Measurements from ENCODE around the gene DCAF4L1. TPM values are rescaled to one million over a fixed set of nuclear protein-coding genes. Genes with fewer than 3 reads are reported as not detected.

The DCAF4L1 gene
- total RNA-seq, 1 donor = under 0.01 TPM

DNA sequence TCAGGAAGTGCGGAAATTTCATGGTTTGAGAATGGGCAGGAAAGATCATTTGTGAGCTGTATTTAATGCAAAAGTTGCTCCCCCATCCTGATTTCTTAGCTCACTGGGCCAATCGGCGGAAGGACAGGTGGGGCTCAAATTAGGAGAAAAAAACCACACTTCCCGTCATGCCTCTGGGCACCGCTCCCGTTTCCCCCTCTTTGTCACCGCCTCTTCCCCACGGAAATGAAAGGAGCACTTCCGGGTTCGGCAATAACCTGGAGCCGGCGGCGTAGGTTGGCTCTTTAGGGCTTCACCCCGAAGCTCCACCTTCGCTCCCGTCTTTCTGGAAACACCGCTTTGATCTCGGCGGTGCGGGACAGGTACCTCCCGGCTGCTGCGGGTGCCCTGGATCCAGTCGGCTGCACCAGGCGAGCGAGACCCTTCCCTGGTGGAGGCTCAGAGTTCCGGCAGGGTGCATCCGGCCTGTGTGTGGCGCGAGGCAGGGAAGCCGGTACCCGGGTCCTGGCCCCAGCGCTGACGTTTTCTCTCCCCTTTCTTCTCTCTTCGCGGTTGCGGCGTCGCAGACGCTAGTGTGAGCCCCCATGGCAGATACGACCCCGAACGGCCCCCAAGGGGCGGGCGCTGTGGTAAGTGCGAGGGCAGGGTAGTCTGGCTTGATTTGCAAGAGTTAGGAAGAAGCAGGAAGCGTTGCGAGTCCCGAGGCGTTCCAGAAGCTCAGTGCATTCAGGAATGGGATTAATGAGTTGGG lies 46.5 kb upstream of the DCAF4L1 start, which contains the start of gene TMEM33:
TSS of gene TMEM33 (plus strand) at position 529 of the 751 bp plus-strand sequence. CDS start at position 585, 56 bp downstream.
- Histone ChIP-seq H4K20me1 (ENCODE audit: insufficient read depth, low read length) (peaks cover 12% of the 10 kb centered on the region), H3K4me2 (ENCODE audit: insufficient read depth, low read length) (peak within 1 kb of the TSS; percentile 97), H3K4me3 (ENCODE audit: insufficient read depth, low read length) (peak within 1 kb of the TSS; percentile 97), H3K9me3 (ENCODE audit: low read depth, low read length) (no peaks in the 10 kb centered on the region), H3K27me3 (ENCODE audit: insufficient read depth, low read length) (peaks cover 6% of the 10 kb centered on the region), H3K27ac (ENCODE audit: low read depth, low read length) (peak within 1 kb of the TSS; percentile 80), H3K36me3 (ENCODE audit: insufficient read depth, low read length) (peaks cover 11% of the 10 kb centered on the region), H2AFZ (ENCODE audit: low read length) (peak within 1 kb of the TSS; percentile 98), H3K79me2 (ENCODE audit: insufficient read depth, low read length) (peaks cover 45% of the 10 kb centered on the region), H3K4me1 (ENCODE audit: insufficient read depth, low read length) (peaks cover 11% of the 10 kb centered on the region)
- peak; percentile 89 for DNase-seq (ENCODE audit: insufficient read length, low spot score, missing footprints)
- no peak for TF ChIP-seq CTCF (IDR thresholded peaks at IDR 0.05; ENCODE audit: extremely low read depth, low read depth, low read length)

DNA sequence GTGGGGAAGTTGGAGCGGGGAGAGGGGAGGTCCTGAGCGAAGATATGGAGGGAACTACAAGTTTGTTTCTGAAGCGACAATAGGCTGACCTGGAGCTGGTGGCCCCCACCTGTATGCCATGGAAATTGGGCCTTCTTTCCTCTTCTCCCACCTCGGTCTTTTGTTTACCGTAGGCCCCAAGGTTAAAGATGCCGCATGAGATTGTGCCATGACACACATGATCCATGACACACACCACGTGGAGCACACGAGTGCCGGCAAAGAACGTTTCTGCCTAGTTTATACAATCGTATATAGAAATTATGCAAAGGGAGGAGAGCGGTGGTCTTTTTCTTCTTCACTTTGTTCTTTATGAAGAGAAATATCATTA lies 45.9 kb upstream of the DCAF4L1 start:
- DNase-seq (ENCODE audit: insufficient read length, low spot score, missing footprints) = peak; percentile 68
- Histone ChIP-seq H3K36me3 (ENCODE audit: insufficient read depth, low read length) (peaks cover 11% of the 10 kb centered on the region), H4K20me1 (ENCODE audit: insufficient read depth, low read length) (peaks cover 12% of the 10 kb centered on the region), H3K27ac (ENCODE audit: low read depth, low read length) (peak overlapping the region; percentile 80), H3K4me2 (ENCODE audit: insufficient read depth, low read length) (peak overlapping the region; percentile 97), H3K4me3 (ENCODE audit: insufficient read depth, low read length) (peak overlapping the region; percentile 97), H2AFZ (ENCODE audit: low read length) (peak overlapping the region; percentile 98), H3K27me3 (ENCODE audit: insufficient read depth, low read length) (peaks cover 6% of the 10 kb centered on the region), H3K9me3 (ENCODE audit: low read depth, low read length) (no peaks in the 10 kb centered on the region), H3K79me2 (ENCODE audit: insufficient read depth, low read length) (peaks cover 48% of the 10 kb centered on the region), H3K4me1 (ENCODE audit: insufficient read depth, low read length) (peaks cover 11% of the 10 kb centered on the region)
- TF ChIP-seq CTCF (IDR thresholded peaks at IDR 0.05; ENCODE audit: extremely low read depth, low read depth, low read length) = no peak

- TF ChIP-seq CTCF (IDR thresholded peaks at IDR 0.05; ENCODE audit: extremely low read depth, low read depth, low read length) = no peak
- H3K27ac ChIP-seq (ENCODE audit: low read depth, low read length) = no peak overlapping the region
- H3K36me3 ChIP-seq (ENCODE audit: insufficient read depth, low read length) = peaks cover 11% of the 10 kb centered on the region
- H4K20me1 ChIP-seq (ENCODE audit: insufficient read depth, low read length) = peaks cover 12% of the 10 kb centered on the region
- peaks cover 11% of the 10 kb centered on the region for H3K4me1 ChIP-seq (ENCODE audit: insufficient read depth, low read length)
- no peak overlapping the region for H3K4me3 ChIP-seq (ENCODE audit: insufficient read depth, low read length)
- H3K79me2 ChIP-seq (ENCODE audit: insufficient read depth, low read length) = peaks cover 69% of the 10 kb centered on the region
- no peaks in the 10 kb centered on the region for H3K27me3 ChIP-seq (ENCODE audit: insufficient read depth, low read length)
- no peaks in the 10 kb centered on the region for H3K9me3 ChIP-seq (ENCODE audit: low read depth, low read length)
- no peak overlapping the region for H2AFZ ChIP-seq (ENCODE audit: low read length)
- H3K4me2 ChIP-seq (ENCODE audit: insufficient read depth, low read length) = no peak overlapping the region
- no peak for DNase-seq (ENCODE audit: insufficient read length, low spot score, missing footprints)
Measured at GRCh38 chr4:41939016-41939626, 42.4 kb upstream of the DCAF4L1 start.

- no peak overlapping the region for H3K4me2 ChIP-seq (ENCODE audit: insufficient read depth, low read length)
- H2AFZ ChIP-seq (ENCODE audit: low read length) = no peak overlapping the region
- TF ChIP-seq CTCF (IDR thresholded peaks at IDR 0.05; ENCODE audit: extremely low read depth, low read depth, low read length) = no peak
- H3K27me3 ChIP-seq (ENCODE audit: insufficient read depth, low read length) = no peaks in the 10 kb centered on the region
- peaks cover 12% of the 10 kb centered on the region for H4K20me1 ChIP-seq (ENCODE audit: insufficient read depth, low read length)
- no peak for DNase-seq (ENCODE audit: insufficient read length, low spot score, missing footprints)
- no peaks in the 10 kb centered on the region for H3K9me3 ChIP-seq (ENCODE audit: low read depth, low read length)
- H3K36me3 ChIP-seq (ENCODE audit: insufficient read depth, low read length) = peaks cover 17% of the 10 kb centered on the region
- peaks cover 10% of the 10 kb centered on the region for H3K4me1 ChIP-seq (ENCODE audit: insufficient read depth, low read length)
- peaks cover 60% of the 10 kb centered on the region for H3K79me2 ChIP-seq (ENCODE audit: insufficient read depth, low read length)
- H3K27ac ChIP-seq (ENCODE audit: low read depth, low read length) = no peak overlapping the region
- no peak overlapping the region for H3K4me3 ChIP-seq (ENCODE audit: insufficient read depth, low read length)
Measured at GRCh38 chr4:41940834-41941233, 40.7 kb upstream of the DCAF4L1 start.

All from osteoblast (primary cell).